ENCODE results near the gene PRKG2. TPM values are rescaled to one million over a fixed set of nuclear protein-coding genes. Genes with fewer than 3 reads are reported as not detected.
A peak's percentile ranks its signal among the peaks of the same experiment; 100 is the strongest.

Gene PRKG2
- total RNA-seq, 2 donors from 2014 or later: 7.5 to 16.6 TPM

- intact Hi-C loops (cut with DNase I): no loop called here
- ATAC-seq (no peak), DNase-seq (no peak)
These were observed 84.5 kb downstream of the PRKG2 start for GRCh38 chr4:81130569-81130968.

- intact Hi-C loops (cut with DNase I): no loop called here
- DNase-seq: no peak
- ATAC-seq: no peak
These were observed 95.0 kb downstream of the PRKG2 start for GRCh38 chr4:81120055-81120454.

GRCh38 chr4:81118086-81118485 is 96.9 kb downstream of the PRKG2 start:
- DNase-seq (no peak), ATAC-seq (no peak)
- intact Hi-C loops (cut with DNase I): no loop called here

- no peak for DNase-seq
- intact Hi-C loops (cut with DNase I): no loop called here
- no peak for ATAC-seq
These were observed 98.5 kb downstream of the PRKG2 start for GRCh38 chr4:81116566-81116965.

- DNase-seq: no peak
- intact Hi-C loops (cut with DNase I): no loop called here
- ATAC-seq: no peak
These were observed 102.0 kb downstream of the PRKG2 start for GRCh38 chr4:81113024-81113423.

GRCh38 chr4:81109356-81109755 is 105.7 kb downstream of the PRKG2 start:
- ATAC-seq: no peak
- intact Hi-C loops (cut with DNase I): no loop called here
- no peak for DNase-seq

- intact Hi-C loops (cut with DNase I): no loop called here
- DNase-seq (no peak), ATAC-seq (no peak)
These were observed 108.9 kb downstream of the PRKG2 start for GRCh38 chr4:81106150-81106549.

GRCh38 chr4:81102107-81102506 is 112.9 kb downstream of the PRKG2 start:
- ATAC-seq (no peak), DNase-seq (no peak)
- intact Hi-C loops (cut with DNase I): no loop called here

- intact Hi-C loops (cut with DNase I): no loop called here
- DNase-seq (no peak), ATAC-seq (no peak)
These were observed 118.5 kb downstream of the PRKG2 start for GRCh38 chr4:81096566-81096965.

GRCh38 chr4:81095389-81095788 is 119.6 kb downstream of the PRKG2 start:
- DNase-seq (no peak), ATAC-seq (no peak)
- intact Hi-C loops (cut with DNase I): no loop called here

GRCh38 chr4:81093720-81094401 is 121.2 kb downstream of the PRKG2 start:
- intact Hi-C loops (cut with DNase I): no loop called here
- peak in 1 of 2 donors; percentile 60 for ATAC-seq
- no peak for DNase-seq

- intact Hi-C loops (cut with DNase I): loop anchor here in 1 of 2 donors (10.0 kb wide), 1 partner anchor 269 kb away; no protein-coding TSS in a partner anchor
- DNase-seq: no peak
- no peak for ATAC-seq
These were observed 129.0 kb downstream of the PRKG2 start for GRCh38 chr4:81085979-81086378.

GRCh38 chr4:81085291-81085690 is 129.7 kb downstream of the PRKG2 start:
- ATAC-seq (no peak), DNase-seq (no peak)
- intact Hi-C loops (cut with DNase I): loop anchor here in 1 of 2 donors (10.0 kb wide), 1 partner anchor 270 kb away; no protein-coding TSS in a partner anchor

GRCh38 chr4:81084634-81085033 is 130.4 kb downstream of the PRKG2 start:
- no peak for ATAC-seq
- intact Hi-C loops (cut with DNase I): loop anchor here in 1 of 2 donors (10.0 kb wide), 1 partner anchor 270 kb away; no protein-coding TSS in a partner anchor

GRCh38 chr4:81084029-81084428 is 131.0 kb downstream of the PRKG2 start:
- intact Hi-C loops (cut with DNase I): loop anchor here in 1 of 2 donors (10.0 kb wide), 1 partner anchor 271 kb away; no protein-coding TSS in a partner anchor
- DNase-seq (no peak), ATAC-seq (no peak)

More at GRCh38 chr4:81084634-81085033, 130.4 kb downstream of the PRKG2 start:
- DNase-seq: no peak

GRCh38 chr4:81081156-81081555 is 133.9 kb downstream of the PRKG2 start:
- ATAC-seq (no peak), DNase-seq (no peak)
- intact Hi-C loops (cut with DNase I): loop anchor here in 1 of 2 donors (10.0 kb wide), 1 partner anchor 274 kb away; no protein-coding TSS in a partner anchor

GRCh38 chr4:81071013-81071412 is 144.0 kb downstream of the PRKG2 start:
- ATAC-seq: no peak
- intact Hi-C loops (cut with DNase I): loop anchor here in 1 of 2 donors (10.0 kb wide), 1 partner anchor 194 kb away; no protein-coding TSS in a partner anchor

GRCh38 chr4:81069706-81070331 is 145.2 kb downstream of the PRKG2 start:
- intact Hi-C loops (cut with DNase I): loop anchor here in 1 of 2 donors (2.0 to 10.0 kb wide), 2 partner anchors 195 to 281 kb away; no protein-coding TSS in a partner anchor
- DNase-seq: peak; percentile 44
- peak; percentile 82 to 85 for ATAC-seq

More at GRCh38 chr4:81071013-81071412, 144.0 kb downstream of the PRKG2 start:
- DNase-seq: no peak

- intact Hi-C loops (cut with DNase I): no loop called here
- no peak for ATAC-seq
- no peak for DNase-seq
These were observed 149.6 kb downstream of the PRKG2 start for GRCh38 chr4:81065446-81065845.

- intact Hi-C loops (cut with DNase I): no loop called here
- no peak for ATAC-seq
These were observed 153.0 kb downstream of the PRKG2 start for GRCh38 chr4:81062001-81062400.

More at GRCh38 chr4:81062001-81062400, 153.0 kb downstream of the PRKG2 start:
- DNase-seq: no peak

Data from left cardiac atrium (tissue), 4 donors.